NCI-H187 treated with DMSO at 0.1 percent for 48 hours (cell line): Measurements from ENCODE around the gene KCNS1.

Source experiments
- DNase-seq: peaks from one replicate; lab custom pipeline; 2025; lab: John Stamatoyannopoulos, UW

Gene KCNS1

DNA sequence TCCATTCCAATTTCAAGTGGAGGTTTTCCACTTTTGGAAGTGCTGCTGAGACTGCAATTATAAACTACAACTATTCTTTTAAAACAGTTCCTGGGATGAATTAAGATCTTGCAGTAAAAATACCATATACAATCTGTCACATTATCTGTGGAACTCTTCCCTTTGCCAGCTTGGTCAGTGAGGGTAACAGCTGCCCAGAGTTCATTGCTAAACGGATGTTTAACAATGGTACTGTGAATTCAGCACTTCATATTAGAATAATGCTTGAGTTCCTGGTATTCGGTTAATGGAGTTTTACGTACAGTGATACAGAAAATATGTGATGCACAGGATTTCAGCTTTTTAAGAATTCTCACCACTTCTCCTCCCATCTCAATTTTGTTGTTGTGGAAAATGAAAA, 51.5 kb downstream of the KCNS1 start:
- DNase-seq, result no peak

DNA sequence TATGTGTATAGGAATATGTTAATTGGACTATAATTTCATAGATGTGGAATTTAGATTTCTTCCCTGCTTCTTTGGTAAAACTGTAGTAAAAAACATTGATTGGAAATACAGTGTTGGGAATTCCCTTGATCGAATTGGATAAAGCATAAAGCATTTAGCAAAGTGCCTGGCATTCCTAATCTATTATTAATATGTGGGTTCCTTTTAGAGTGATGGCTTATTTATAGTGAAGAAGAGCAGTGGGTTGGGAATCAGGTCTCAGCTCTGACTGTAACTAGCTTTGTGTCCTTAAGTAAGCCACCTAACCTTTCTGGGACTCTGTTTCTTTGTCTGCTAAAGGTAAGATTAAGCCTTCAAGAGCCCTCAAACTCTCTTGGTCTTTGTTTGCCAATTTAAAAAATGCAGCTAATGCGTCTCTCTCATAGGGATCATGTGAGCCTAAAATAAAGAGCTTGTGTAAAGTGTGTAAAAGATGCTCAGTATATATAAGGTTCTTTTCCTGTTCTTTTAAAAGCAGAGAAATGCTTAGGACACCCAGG, 53.3 kb downstream of the KCNS1 start:
- DNase-seq, result peak; percentile 28

DNA sequence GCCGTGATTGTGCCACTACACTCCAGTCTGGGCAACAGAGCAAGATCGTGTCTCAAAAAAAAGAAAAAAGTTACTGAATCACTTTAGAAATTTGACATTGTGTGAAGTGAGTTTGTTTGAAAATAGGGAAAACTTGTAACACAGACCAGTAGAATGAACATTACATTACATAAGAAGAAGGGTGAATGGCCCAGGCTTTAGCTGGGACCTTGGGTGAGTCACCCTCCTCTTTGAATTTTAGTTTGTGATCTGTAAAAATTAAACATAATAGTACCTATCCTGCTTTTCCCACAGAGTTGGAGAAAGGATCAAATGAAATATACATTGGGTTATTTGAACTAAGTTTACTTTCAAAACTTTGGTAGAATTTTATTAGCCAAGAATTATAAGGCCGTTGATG, 56.3 kb downstream of the KCNS1 start:
- DNase-seq, result no peak

DNA sequence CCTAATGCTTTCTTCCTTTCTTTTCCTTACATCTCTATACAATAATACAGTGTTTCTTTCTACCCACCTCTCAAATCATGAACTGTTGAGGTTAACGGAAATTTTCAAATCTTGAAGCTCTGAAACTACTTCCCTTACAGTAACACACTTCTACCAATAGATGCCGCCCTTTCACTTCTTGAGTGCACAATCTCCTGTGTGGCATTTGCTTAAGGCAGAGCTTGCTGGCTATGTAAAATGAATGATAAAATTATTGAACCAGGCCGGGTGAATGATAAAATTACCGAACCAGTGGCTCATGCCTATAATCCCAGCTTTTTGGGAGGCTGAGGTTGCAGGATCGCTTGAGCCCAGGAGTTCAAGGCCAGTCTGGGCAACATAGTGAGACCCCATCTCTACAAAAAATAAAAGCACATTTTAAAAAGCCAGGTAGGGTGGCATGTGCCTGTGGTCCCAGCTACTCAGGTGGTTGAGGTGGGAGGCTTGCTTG, 56.8 kb downstream of the KCNS1 start:
- DNase-seq, result peak; percentile 29

DNA sequence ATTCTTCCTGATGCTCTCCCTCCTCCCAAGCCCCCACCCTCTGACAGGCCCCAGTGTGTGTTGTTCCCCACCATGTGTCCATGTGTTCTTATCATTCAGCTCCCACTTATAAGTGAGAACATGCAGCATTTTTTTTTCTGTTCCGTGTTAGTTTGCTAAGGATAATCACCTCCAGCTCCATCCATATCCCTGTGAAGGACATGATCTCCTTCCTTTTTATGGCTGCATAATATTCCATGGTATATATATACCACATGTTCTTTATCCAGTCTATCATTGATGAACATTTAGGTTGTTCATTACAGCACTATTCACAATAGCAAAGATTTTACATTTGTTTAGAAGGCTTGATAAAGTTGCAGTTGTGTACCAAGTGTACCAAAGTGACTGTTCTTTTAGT, 57.9 kb downstream of the KCNS1 start:
- no peak for DNase-seq
